SK-N-SH (cell line): Measurements from ENCODE around the gene SLC2A13. TPM values are rescaled to one million over a fixed set of nuclear protein-coding genes. Genes with fewer than 3 reads are reported as not detected.

Experiments
- CTCF ChIA-PET: fragments of 300-600, 350-600 bp; formaldehyde crosslinking; extraction: SDS; loops from one replicate; lab custom pipeline; 2021; lab: Yijun Ruan, JAX
- POLR2A ChIA-PET: fragments of 350-600 bp; sonication (Branson Sonifier 250); formaldehyde crosslinking; extraction: SDS; loops from one replicate; lab custom pipeline; 2020; ENCODE audit warnings: antibody characterized with exemption, inconsistent platforms; lab: Yijun Ruan, JAX
- DNase-seq: peaks from one replicate; pipeline ENCODE4 v3.0.0; 2012
- H2AFZ ChIP-seq: fragments of 200-600 bp; sonication (generic); 2 replicates; pipeline ENCODE4 v1.8.1; 2016; ENCODE audit warnings: antibody characterized with exemption, mild to moderate bottlenecking, low read depth
- H3F3A ChIP-seq: fragments of 200-600 bp; sonication (generic); replicated peaks from 2 replicates; pipeline ENCODE3; 2016; ENCODE audit warnings: antibody characterized with exemption, mild to moderate bottlenecking; ENCODE audit not compliant: insufficient read depth
- H3K27ac ChIP-seq, 2 experiments: fragments of 200-500 bp in 1 of 2; fragments of 200-600 bp in 1 of 2; sonication (Bioruptor generic) in 1 of 2; sonication (generic), shearing (Covaris generic) in 1 of 2; 2 replicates each; pipeline versions ENCODE4 v1.5.1 to v1.6.1; 2014 to 2016; ENCODE audit warnings: low read depth in 2 of 2, inconsistent platforms in 1 of 2, low read length in 1 of 2, mild to moderate bottlenecking in 1 of 2, mixed read lengths in 1 of 2
- H3K27me3 ChIP-seq: fragments of 200-600 bp; sonication (generic), shearing (Covaris generic); 2 replicates; pipeline ENCODE4 v1.6.1; 2016; ENCODE audit warnings: mixed run types; ENCODE audit not compliant: insufficient read depth
- H3K36me3 ChIP-seq, 2 experiments: fragments of 200-500 bp in 1 of 2; fragments of 200-600 bp in 1 of 2; sonication (Bioruptor generic) in 1 of 2; sonication (generic) in 1 of 2; replicated peaks in 1 of 2; 2 replicates each; pipeline versions ENCODE3 to v1.5.1; 2014 to 2016; ENCODE audit warnings: low read length in 1 of 2, mild to moderate bottlenecking in 1 of 2; ENCODE audit not compliant: insufficient read depth in 2 of 2, control insufficient read depth in 1 of 2
- H3K4me1 ChIP-seq, 2 experiments: fragments of 200-500 bp in 1 of 2; fragments of 200-600 bp in 1 of 2; sonication (Bioruptor generic) in 1 of 2; sonication (generic), shearing (Covaris generic) in 1 of 2; 2 replicates each; pipeline versions ENCODE4 v1.5.1 to v1.6.1; 2014 to 2016; ENCODE audit warnings: low read depth in 1 of 2, low read length in 1 of 2, mixed run types in 1 of 2; ENCODE audit not compliant: insufficient read depth in 2 of 2, control insufficient read depth in 1 of 2
- H3K4me2 ChIP-seq: fragments of 200-600 bp; sonication (generic), shearing (Covaris generic); 2 replicates; pipeline ENCODE4 v1.6.1; 2017; ENCODE audit warnings: mixed run types
- H3K4me3 ChIP-seq, 2 experiments: fragments of 200-500 bp in 1 of 2; fragments of 200-600 bp in 1 of 2; sonication (Bioruptor generic) in 1 of 2; sonication (generic), shearing (Covaris generic) in 1 of 2; 2 replicates each; pipeline versions ENCODE4 v1.5.1 to v1.8.1; 2014 to 2016; ENCODE audit warnings: low read depth in 2 of 2, inconsistent platforms in 1 of 2, low read length in 1 of 2, mild to moderate bottlenecking in 1 of 2, mixed read lengths in 1 of 2, moderate library complexity in 1 of 2
- H3K79me2 ChIP-seq: fragments of 200-600 bp; sonication (generic); 2 replicates; pipeline ENCODE4 v1.8.1; 2017; ENCODE audit warnings: mild to moderate bottlenecking; ENCODE audit not compliant: insufficient read depth
- H3K9ac ChIP-seq: fragments of 200-600 bp; sonication (generic); 2 replicates; pipeline ENCODE4 v1.6.1; 2017; ENCODE audit warnings: mixed run types
- H3K9me2 ChIP-seq: fragments of 200-600 bp; sonication (generic); 2 replicates; pipeline ENCODE4 v1.6.1; 2017; ENCODE audit warnings: mixed run types
- H3K9me3 ChIP-seq: fragments of 200-600 bp; sonication (generic); 2 replicates; pipeline ENCODE4 v1.6.1; 2017; ENCODE audit warnings: mixed run types, mild to moderate bottlenecking, moderate library complexity
- H4K20me1 ChIP-seq: fragments of 200-600 bp; sonication (generic); 2 replicates; pipeline ENCODE4 v1.6.1; 2017; ENCODE audit warnings: mild to moderate bottlenecking, mixed run types; ENCODE audit not compliant: insufficient read depth
- CHD2 ChIP-seq: fragments of 150-350 bp; IDR thresholded peaks from 2 replicates; pipeline ENCODE4 v1.6.1; 2018; ENCODE audit warnings: low read length; ENCODE audit not compliant: partially characterized antibody
- EP300 ChIP-seq, 2 experiments: IDR thresholded peaks; 2 replicates each; pipeline versions ENCODE4 v1.4.0 to v1.6.1; 2012; ENCODE audit warnings: borderline replicate concordance in 1 of 2, low read depth in 1 of 2, low read length in 1 of 2
- EZH2phosphoT487 ChIP-seq: fragments of 200-600 bp; sonication (generic); IDR thresholded peaks from 2 replicates; pipeline ENCODE4 v1.6.1; 2017; ENCODE audit warnings: low read depth, mixed run types, mild to moderate bottlenecking, antibody characterized with exemption, moderate library complexity, borderline replicate concordance
- FOXJ3 ChIP-seq: sonication (generic); formaldehyde crosslinking; IDR thresholded peaks from 2 replicates; pipeline ENCODE4 v1.5.1; 2020; ENCODE audit warnings: mild to moderate bottlenecking, missing genetic modification reagents
- GABPA ChIP-seq: IDR thresholded peaks from 2 replicates; pipeline ENCODE4 v1.4.0; 2012; ENCODE audit warnings: low read depth, mild to moderate bottlenecking
- GATA2 ChIP-seq: sonication (generic); formaldehyde crosslinking; IDR thresholded peaks from 2 replicates; pipeline ENCODE4 v1.5.0; 2020; ENCODE audit warnings: mild to moderate bottlenecking, missing genetic modification reagents
- MEF2A ChIP-seq: IDR thresholded peaks from 2 replicates; pipeline ENCODE4 v1.4.0; 2012; ENCODE audit warnings: low read depth, borderline replicate concordance
- MXI1 ChIP-seq: IDR thresholded peaks from 2 replicates; pipeline ENCODE4 v1.6.1; 2012; ENCODE audit warnings: mild to moderate bottlenecking, low read depth, low read length, improper control_type of control experiment
- NRF1 ChIP-seq: IDR thresholded peaks from 2 replicates; pipeline ENCODE4 v1.6.1; 2012; ENCODE audit warnings: low read depth, mild to moderate bottlenecking, low read length
- POLR2AphosphoS5 ChIP-seq: IDR thresholded peaks from 2 replicates; pipeline ENCODE4 v1.6.1; 2012; ENCODE audit warnings: low read depth, low read length
- RAD21 ChIP-seq: IDR thresholded peaks from 2 replicates; pipeline ENCODE4 v1.6.1; 2012; ENCODE audit warnings: mild to moderate bottlenecking, low read length
- RCOR1 ChIP-seq: fragments of 150-350 bp; IDR thresholded peaks from 2 replicates; pipeline ENCODE4 v1.6.1; 2017; ENCODE audit warnings: antibody characterized with exemption, low read length
- RFX5 ChIP-seq: IDR thresholded peaks from 2 replicates; pipeline ENCODE4 v1.6.1; 2012; ENCODE audit warnings: mild to moderate bottlenecking, improper control_type of control experiment, low read length
- RXRA ChIP-seq: IDR thresholded peaks from 2 replicates; pipeline ENCODE4 v1.4.0; 2012; ENCODE audit warnings: low read depth, mild to moderate bottlenecking, borderline replicate concordance
- SIN3A ChIP-seq: IDR thresholded peaks from 2 replicates; pipeline ENCODE4 v1.6.1; 2012; ENCODE audit warnings: low read depth, mild to moderate bottlenecking, low read length, moderate library complexity, borderline replicate concordance
- SMC3 ChIP-seq: IDR thresholded peaks from 2 replicates; pipeline ENCODE4 v1.6.1; 2012; ENCODE audit warnings: low read depth, low read length, improper control_type of control experiment
- TAF1 ChIP-seq: IDR thresholded peaks from 2 replicates; pipeline ENCODE4 v1.6.1; 2012; ENCODE audit warnings: low read depth, mild to moderate bottlenecking, low read length, moderate library complexity, borderline replicate concordance
- TCF12 ChIP-seq: IDR thresholded peaks from 2 replicates; pipeline ENCODE4 v1.4.0; 2012
- YY1 ChIP-seq: IDR thresholded peaks from 2 replicates; pipeline ENCODE4 v1.4.0; 2012; ENCODE audit warnings: low read depth, mild to moderate bottlenecking
- WGBS: methylation state at CpG from one replicate; pipeline ENCODE4 v1.1.6; 2017; ENCODE audit warnings: low lambda C conversion rate; 5-methylcytosine and 5-hydroxymethylcytosine counted together
- polyA plus RNA-seq, 3 experiments: library from polyadenylated mRNA; depleted of rRNA; stranded (reverse); fragments of >200 nt; gene quantifications; 2 replicates each; pipeline ENCODE4 v1.2.3, GENCODE V29; 2012
- TF ChIP-seq, protein P1 (sequence below): fragments of 150-350 bp; IDR thresholded peaks from 2 replicates; pipeline ENCODE4 v1.6.1; 2017; ENCODE audit warnings: antibody characterized with exemption, low read length, low read depth, borderline replicate concordance
- TF ChIP-seq, protein P2 (sequence below): IDR thresholded peaks from 2 replicates; pipeline ENCODE4 v1.4.0; 2012; ENCODE audit warnings: low read depth

Gene SLC2A13
- polyA plus RNA-seq, 1 of the 3 experiments (the other 2 are of a cell fraction): 0.21 TPM

DNA sequence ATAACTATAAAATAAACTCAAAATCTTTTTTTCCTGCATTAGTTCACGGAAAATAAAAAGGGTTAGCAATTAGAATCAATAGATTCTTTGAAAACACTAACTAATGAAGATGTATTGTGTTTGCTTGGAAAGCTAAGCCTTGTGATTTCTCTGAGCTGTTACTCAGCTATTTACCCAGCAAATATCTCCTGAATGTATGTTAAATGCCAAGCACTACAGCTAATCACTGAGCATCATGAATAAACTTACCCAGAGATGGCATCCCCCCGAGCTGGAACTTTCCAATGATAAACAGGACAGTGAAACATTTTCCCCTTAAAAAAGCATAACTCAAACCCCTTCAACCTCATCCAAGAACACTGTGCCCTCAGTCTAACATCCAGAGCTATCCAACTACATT lies 71.2 kb downstream of the SLC2A13 start:
- ChIA-PET POLR2A (no interaction called here), CTCF (interaction anchor here (1.9 kb wide), 1 partner anchor 23 kb away, joined by 10 read pairs; no protein-coding TSS in a partner anchor)
- no peak overlapping the region for H2AFZ ChIP-seq
- H3K27ac ChIP-seq: no peak overlapping the region
- H3K4me1 ChIP-seq: no peaks in the 10 kb centered on the region; a peak in 2 of 4 replicates
- H3K9me3 ChIP-seq: no peaks in the 10 kb centered on the region
- DNase-seq: no peak
- H3K79me2 ChIP-seq: no peaks in the 10 kb centered on the region
- H3K36me3 ChIP-seq: no peaks in the 10 kb centered on the region
- H3K9me2 ChIP-seq: no peaks in the 10 kb centered on the region
- H3K4me2 ChIP-seq: no peak overlapping the region
- TF ChIP-seq, protein P1, sequence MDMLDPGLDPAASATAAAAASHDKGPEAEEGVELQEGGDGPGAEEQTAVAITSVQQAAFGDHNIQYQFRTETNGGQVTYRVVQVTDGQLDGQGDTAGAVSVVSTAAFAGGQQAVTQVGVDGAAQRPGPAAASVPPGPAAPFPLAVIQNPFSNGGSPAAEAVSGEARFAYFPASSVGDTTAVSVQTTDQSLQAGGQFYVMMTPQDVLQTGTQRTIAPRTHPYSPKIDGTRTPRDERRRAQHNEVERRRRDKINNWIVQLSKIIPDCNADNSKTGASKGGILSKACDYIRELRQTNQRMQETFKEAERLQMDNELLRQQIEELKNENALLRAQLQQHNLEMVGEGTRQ: no peak
- TF ChIP-seq EZH2phosphoT487 (no peak), RXRA (no peak), TCF12 (no peak), RCOR1 (no peak)
- TF ChIP-seq, protein P2, sequence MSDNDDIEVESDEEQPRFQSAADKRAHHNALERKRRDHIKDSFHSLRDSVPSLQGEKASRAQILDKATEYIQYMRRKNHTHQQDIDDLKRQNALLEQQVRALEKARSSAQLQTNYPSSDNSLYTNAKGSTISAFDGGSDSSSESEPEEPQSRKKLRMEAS: no peak
- TF ChIP-seq, all 33 proteins: peak for 0
- no peaks in the 10 kb centered on the region for H4K20me1 ChIP-seq
- H3K27me3 ChIP-seq: no peaks in the 10 kb centered on the region
- 11% methylated on average over 2 of the region's 2 CpGs for WGBS
- H3K9ac ChIP-seq: no peak overlapping the region
- H3K4me3 ChIP-seq: no peak overlapping the region
- H3F3A ChIP-seq: no peaks in the 10 kb centered on the region

DNA sequence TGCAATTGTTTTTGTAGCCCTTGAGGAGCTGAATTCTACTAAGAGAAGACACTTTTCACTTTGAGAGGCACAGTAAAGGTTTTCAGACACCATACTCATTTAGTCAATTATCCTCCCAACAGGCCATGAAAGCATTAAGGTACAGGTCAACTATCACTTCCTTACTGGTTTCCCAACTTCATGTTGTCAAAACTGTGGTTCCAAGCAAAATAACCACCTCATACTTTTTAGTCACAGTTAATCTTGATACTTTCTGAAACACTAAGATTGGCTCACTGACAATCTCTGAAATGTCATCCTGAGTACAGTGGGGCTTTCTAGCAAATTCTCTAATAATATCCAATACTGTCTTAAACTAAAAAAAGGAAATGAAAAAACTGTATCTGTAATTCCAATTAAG lies 71.7 kb downstream of the SLC2A13 start:
- H3K27me3 ChIP-seq: no peaks in the 10 kb centered on the region
- no peak overlapping the region for H3K9ac ChIP-seq
- H3K4me2 ChIP-seq: no peak overlapping the region
- H3K4me3 ChIP-seq: no peak overlapping the region
- no peaks in the 10 kb centered on the region for H3F3A ChIP-seq
- no peak overlapping the region for H3K27ac ChIP-seq
- ChIA-PET POLR2A (interaction anchor here (0.6 kb wide), 1 partner anchor 61 kb away, joined by 3 read pairs; no protein-coding TSS in a partner anchor), CTCF (interaction anchor here (0.6 to 1.9 kb wide), 3 partner anchors 23 to 256 kb away, joined by 3 to 10 read pairs (median 3); no protein-coding TSS in a partner anchor)
- no peaks in the 10 kb centered on the region for H3K36me3 ChIP-seq
- no peaks in the 10 kb centered on the region for H3K9me3 ChIP-seq
- no peak overlapping the region for H2AFZ ChIP-seq
- no peaks in the 10 kb centered on the region for H3K79me2 ChIP-seq
- TF ChIP-seq GATA2 (no peak), RFX5 (no peak)
- DNase-seq: no peak
- H4K20me1 ChIP-seq: no peaks in the 10 kb centered on the region
- no peaks in the 10 kb centered on the region for H3K9me2 ChIP-seq
- H3K4me1 ChIP-seq: no peaks in the 10 kb centered on the region; a peak in 2 of 4 replicates

DNA sequence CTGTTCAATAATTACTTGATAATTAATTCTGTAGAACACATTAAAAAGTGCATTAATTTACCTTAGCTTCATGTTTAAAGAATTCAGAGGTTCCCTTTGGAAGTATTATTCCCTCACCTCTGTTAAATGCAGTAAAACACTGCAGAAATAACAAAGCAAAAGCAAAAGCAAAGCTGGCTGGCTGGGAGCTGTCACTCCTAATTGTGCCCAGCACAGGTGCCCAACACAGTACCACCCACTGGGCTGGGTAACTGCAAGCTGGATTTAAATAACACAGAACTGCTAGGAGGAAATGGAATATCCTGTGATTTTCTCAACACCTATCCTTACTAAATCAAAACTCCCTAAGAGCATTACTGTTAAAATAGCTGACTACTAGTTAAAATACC lies 72.6 kb downstream of the SLC2A13 start:
- H3K9me2 ChIP-seq: no peaks in the 10 kb centered on the region
- POLR2A ChIA-PET: no interaction called here
- H3K27ac ChIP-seq: no peak overlapping the region
- no peaks in the 10 kb centered on the region for H4K20me1 ChIP-seq
- no peaks in the 10 kb centered on the region for H3K79me2 ChIP-seq
- TF ChIP-seq FOXJ3: no peak
- no peak for TF ChIP-seq SMC3
- no peak for TF ChIP-seq MXI1
- no peak for TF ChIP-seq POLR2AphosphoS5
- no peak for TF ChIP-seq RFX5
- TF ChIP-seq EP300 (IDR thresholded peaks at IDR 0.05; ENCODE audit: borderline replicate concordance in 1 of 2, low read depth in 1 of 2, low read length in 1 of 2): no peak
- TF ChIP-seq TAF1: no peak
- TF ChIP-seq SIN3A: no peak
- no peak for TF ChIP-seq GATA2
- no peak for TF ChIP-seq GABPA
- TF ChIP-seq RAD21: no peak
- no peak for TF ChIP-seq MEF2A
- no peak for TF ChIP-seq CHD2
- TF ChIP-seq YY1: no peak
- TF ChIP-seq NRF1: no peak
- no peak for TF ChIP-seq EZH2phosphoT487
- no peak for DNase-seq
- no peaks in the 10 kb centered on the region for H3K9me3 ChIP-seq
- CTCF ChIA-PET: interaction anchor here (0.7 to 1.9 kb wide), 4 partner anchors 22 to 76 kb away, joined by 3 to 10 read pairs (median 3); no protein-coding TSS in a partner anchor
- H3K4me2 ChIP-seq: no peak overlapping the region
- H2AFZ ChIP-seq: no peak overlapping the region
- no peak overlapping the region for H3K9ac ChIP-seq
- H3K4me1 ChIP-seq: no peaks in the 10 kb centered on the region; a peak in 1 of 4 replicates
- no peak overlapping the region for H3K4me3 ChIP-seq
- H3K27me3 ChIP-seq: no peaks in the 10 kb centered on the region
- no peaks in the 10 kb centered on the region for H3F3A ChIP-seq
- H3K36me3 ChIP-seq: no peaks in the 10 kb centered on the region
